NCI-H460 (cell line): ENCODE measurements around the gene KRTCAP2. TPM values are rescaled to one million over a fixed set of nuclear protein-coding genes. Genes with fewer than 3 reads are reported as not detected.
A peak's percentile ranks its signal among the peaks of the same experiment; 100 is the strongest.
"Not testable (repeated sequence)": the region's sequence is repeated elsewhere in the genome, so short reads cannot be mapped to it uniquely, and the experiment has no call there.

Experiments
- DNase-seq: peaks from one replicate; pipeline ENCODE4 v3.0.0-alpha.2; 2016; ENCODE audit warnings: low read depth; ENCODE audit errors: extremely low read depth
- total RNA-seq: library from RNA; depleted of rRNA; stranded (reverse); fragments of >200 nt; shearing (Covaris generic); gene quantifications from 2 replicates; pipeline ENCODE4 v1.2.3, GENCODE V29; 2014

Gene KRTCAP2
- total RNA-seq, 1 experiment from 2014 or later: 476 TPM

DNA sequence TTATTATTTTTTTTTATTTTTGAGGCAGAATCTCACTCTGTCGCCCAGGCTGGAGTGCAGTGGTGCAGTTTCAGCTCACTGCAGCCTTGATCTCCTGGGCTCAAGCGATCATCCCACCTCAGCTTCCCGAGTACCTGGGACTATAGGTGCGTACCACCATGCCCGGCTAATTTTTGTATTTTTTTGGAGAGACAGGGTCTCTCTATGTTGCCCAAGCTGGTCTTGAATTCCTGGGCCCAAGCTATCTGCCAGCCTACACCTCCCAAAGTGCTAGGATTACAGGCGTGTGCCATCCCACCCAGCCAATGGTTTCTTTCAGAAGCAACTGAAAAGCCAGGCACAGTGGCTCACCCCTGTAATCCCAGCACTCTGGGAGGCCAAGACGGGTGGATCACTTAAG lies 2.3 kb downstream of the KRTCAP2 start:
- DNase-seq: no peak

- DNase-seq: no peak
Observed at GRCh38 chr1:155170101-155170785, 2.9 kb downstream of the KRTCAP2 start.

- DNase-seq: no peak
Observed at GRCh38 chr1:155169541-155169940, 3.6 kb downstream of the KRTCAP2 start.

GRCh38 chr1:155168456-155169210 lies 4.5 kb downstream of the KRTCAP2 start:
- no peak for DNase-seq

- DNase-seq: not testable (repeated sequence)
Observed at GRCh38 chr1:155168105-155168445, 5.0 kb downstream of the KRTCAP2 start.

DNA sequence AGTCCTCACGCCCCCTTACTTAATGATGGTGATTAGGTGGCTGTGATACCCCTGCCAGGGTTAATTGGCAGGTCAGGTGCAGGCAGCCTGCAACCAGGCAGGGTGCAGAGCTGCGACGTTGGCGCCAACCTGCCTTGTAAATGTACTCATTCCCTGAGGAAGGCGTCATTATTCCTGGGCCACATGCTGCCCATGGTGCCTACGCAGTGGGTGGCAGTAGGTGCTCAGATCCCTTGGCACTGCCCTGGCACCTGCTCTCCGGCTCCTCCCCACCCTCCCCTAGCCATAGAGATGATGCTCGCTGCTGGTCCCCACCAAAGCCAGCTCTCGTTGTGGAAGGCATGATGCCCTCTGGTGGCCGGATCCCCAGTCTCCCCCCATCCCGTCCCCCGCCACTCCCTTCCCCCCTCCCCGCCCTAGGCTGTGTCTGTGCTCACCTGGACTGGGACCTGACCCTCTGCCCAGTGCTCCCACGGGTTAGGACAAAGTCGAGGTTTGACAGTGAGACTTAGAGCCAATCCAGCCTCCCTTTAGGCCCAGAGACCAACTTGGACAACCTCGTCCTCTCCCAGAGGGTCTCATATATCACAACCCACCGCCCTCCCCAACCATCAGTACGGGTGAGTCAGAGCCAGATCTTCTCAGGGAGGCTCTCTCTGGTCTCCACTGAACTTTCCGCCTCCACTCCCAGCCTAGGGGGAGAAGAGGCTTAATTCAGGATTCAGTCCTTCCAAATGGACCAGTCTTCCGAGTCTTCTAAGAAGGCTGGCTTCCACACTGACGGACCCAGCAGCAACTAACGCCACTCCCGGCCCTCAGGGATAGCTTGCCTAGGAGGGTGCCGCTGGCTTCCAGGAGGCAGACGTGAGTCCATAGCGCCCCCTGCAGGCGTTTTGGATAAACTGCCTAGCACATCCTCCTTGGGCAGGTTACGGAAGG lies 5.7 kb downstream of the KRTCAP2 start:
- peak; percentile 92 for DNase-seq

- DNase-seq: no peak
Observed at GRCh38 chr1:155166471-155167165, 6.5 kb downstream of the KRTCAP2 start.

- DNase-seq: no peak
Observed at GRCh38 chr1:155166051-155166470, 7.0 kb downstream of the KRTCAP2 start.

GRCh38 chr1:155164625-155165024 lies 8.5 kb downstream of the KRTCAP2 start:
- not testable (repeated sequence) for DNase-seq

DNA sequence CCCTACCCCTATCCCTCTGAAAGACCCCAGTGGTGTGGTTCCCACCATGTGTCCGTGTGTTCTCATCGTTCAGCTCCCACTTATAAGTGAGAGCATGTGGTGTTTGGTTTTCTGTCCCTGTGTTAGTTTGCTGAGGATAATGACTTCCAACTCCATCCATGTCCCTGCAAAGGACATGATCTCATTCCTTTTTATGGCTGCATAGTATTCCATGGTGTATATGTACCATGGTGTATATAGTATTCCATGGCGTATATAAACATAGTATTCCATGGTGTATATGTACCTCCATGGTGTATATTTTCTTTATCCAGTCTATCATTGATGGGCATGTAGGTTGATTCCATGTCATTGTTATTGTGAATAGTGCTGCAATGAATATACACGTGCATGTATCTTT lies 9.3 kb downstream of the KRTCAP2 start:
- DNase-seq: not testable (repeated sequence)

- DNase-seq: not testable (repeated sequence)
Observed at GRCh38 chr1:155162631-155163030, 10.5 kb downstream of the KRTCAP2 start.

GRCh38 chr1:155160128-155160527 lies 13.0 kb downstream of the KRTCAP2 start:
- DNase-seq: no peak

DNA sequence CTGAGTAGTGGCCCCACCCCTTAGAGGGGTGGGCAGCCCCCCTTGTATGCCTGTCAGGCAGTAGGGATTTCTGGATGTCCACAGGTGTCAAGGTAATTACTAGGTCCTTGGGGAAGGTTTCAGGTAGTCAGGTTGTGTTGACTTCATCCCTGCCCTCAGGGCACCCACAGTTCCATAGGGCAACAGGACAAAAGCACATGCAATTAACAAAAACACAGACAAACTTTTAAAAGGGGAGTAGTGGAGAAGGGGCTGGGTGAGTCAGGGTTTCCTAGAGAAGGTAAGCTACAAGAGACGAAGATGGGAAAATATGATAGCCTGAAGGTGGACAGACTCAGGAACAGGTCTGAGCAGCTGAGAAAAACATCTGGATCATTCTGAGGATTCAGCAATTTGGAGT lies 14.1 kb downstream of the KRTCAP2 start:
- DNase-seq: no peak

DNA sequence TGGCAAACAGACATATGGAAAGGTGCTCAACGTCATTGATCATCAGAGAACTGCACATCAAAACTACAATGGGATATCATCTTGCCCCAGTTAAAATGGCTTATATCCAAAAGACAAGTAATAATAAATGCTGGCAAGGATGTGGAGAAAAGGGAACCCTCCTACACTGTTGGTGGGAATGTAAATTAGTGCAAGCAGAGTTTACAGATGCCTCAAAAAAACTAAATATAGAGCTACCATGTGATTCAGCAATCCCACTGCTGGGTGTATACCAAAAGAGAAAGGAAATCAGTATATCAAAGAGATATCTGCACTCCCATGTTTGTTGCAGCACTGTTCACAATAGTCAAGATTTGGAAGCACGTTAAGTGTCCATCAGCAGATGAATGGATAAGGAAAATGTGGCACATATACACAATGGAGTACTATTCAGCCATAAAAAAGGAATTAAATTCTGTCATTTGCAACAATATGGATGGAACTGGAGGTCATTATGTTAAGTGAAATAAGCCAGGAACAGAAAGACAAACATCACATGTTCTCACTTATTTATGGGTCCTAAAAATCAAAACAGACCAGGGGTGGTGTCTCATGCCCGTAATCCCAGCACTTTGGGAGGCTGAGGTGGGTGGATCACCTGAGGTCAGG lies 17.0 kb downstream of the KRTCAP2 start:
- not testable (repeated sequence) for DNase-seq

GRCh38 chr1:155145491-155145890 lies 27.6 kb downstream of the KRTCAP2 start:
- DNase-seq: no peak

- no peak for DNase-seq
Observed at GRCh38 chr1:155141749-155142148, 31.4 kb downstream of the KRTCAP2 start.

DNA sequence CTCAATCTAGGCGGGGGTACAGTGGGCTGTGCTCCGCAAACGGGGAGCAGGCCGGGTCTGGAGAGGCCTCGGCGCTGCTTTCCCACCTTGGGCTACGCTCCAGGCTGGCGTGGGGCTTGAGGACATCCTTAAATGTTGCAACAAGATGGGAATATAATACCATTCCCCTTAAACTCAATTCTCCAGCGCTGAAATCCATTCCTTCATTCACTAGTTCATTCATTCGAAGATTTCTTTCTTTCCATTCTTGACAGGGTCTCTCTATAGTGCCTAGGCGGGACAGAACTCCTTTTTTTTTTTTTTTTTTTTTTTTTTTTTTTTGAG lies 32.5 kb downstream of the KRTCAP2 start:
- no peak for DNase-seq

GRCh38 chr1:155139895-155140629 lies 33.0 kb downstream of the KRTCAP2 start, which contains the start of gene DPM3:
Gene DPM3 (minus strand): TSS chr1:155140531. CDS start chr1:155140240, 291 bp downstream.
- peak; percentile 83 for DNase-seq
